Neural cell (in vitro differentiated cells): ENCODE results near the gene VSIG2. TPM values are rescaled to one million over a fixed set of nuclear protein-coding genes. Genes with fewer than 3 reads are reported as not detected.

Source experiments
- H2AFZ ChIP-seq: fragments of 200-600, 300-800 bp; sonication (generic), shearing (Covaris generic); 2 replicates; pipeline ENCODE4 v1.6.0; 2014; ENCODE audit warnings: low read depth, mild to moderate bottlenecking, antibody characterized with exemption, low read length, moderate library complexity
- H3F3A ChIP-seq: fragments of 200-600 bp; shearing (Covaris generic); 2 replicates; pipeline ENCODE4 v1.6.1; 2016; ENCODE audit warnings: mild to moderate bottlenecking, moderate library complexity, mixed read lengths, antibody characterized with exemption, low read length; ENCODE audit not compliant: insufficient read depth, poor library complexity, severe bottlenecking
- H3K27ac ChIP-seq: fragments of 200-600, 300-800 bp; sonication (generic), shearing (Covaris generic); 2 replicates; pipeline ENCODE4 v1.5.1; 2014; ENCODE audit warnings: mild to moderate bottlenecking, low read length, moderate library complexity
- H3K27me3 ChIP-seq: fragments of 300-800, 200-600 bp; sonication (generic), shearing (Covaris generic); 2 replicates; pipeline ENCODE4 v1.6.0; 2014; ENCODE audit warnings: mild to moderate bottlenecking, low read depth, low read length, moderate library complexity; ENCODE audit not compliant: insufficient read depth
- H3K36me3 ChIP-seq: fragments of 300-800, 200-600 bp; sonication (generic), shearing (Covaris generic); 2 replicates; pipeline ENCODE4 v1.5.1; 2014; ENCODE audit warnings: mild to moderate bottlenecking, antibody characterized with exemption, low read length, moderate library complexity; ENCODE audit not compliant: insufficient read depth
- H3K4me2 ChIP-seq: fragments of 300-800, 200-600 bp; sonication (generic), shearing (Covaris generic); 2 replicates; pipeline ENCODE4 v1.6.0; 2014; ENCODE audit warnings: mild to moderate bottlenecking, low read length
- H3K4me3 ChIP-seq: fragments of 300-800, 200-600 bp; sonication (generic), shearing (Covaris generic); 2 replicates; pipeline ENCODE4 v1.5.1; 2014; ENCODE audit warnings: mild to moderate bottlenecking, low read length, moderate library complexity
- H3K79me2 ChIP-seq: fragments of 200-600 bp; shearing (Covaris generic); replicated peaks from 2 replicates; pipeline ENCODE4 v1.6.0; 2014; ENCODE audit warnings: mild to moderate bottlenecking, low read length, moderate library complexity; ENCODE audit not compliant: insufficient read depth
- H3K9ac ChIP-seq: fragments of 300-800, 200-600 bp; sonication (generic), shearing (Covaris generic); 2 replicates; pipeline ENCODE4 v1.6.1; 2016; ENCODE audit warnings: mild to moderate bottlenecking, low read length, mixed read lengths
- H3K9me2 ChIP-seq: fragments of 200-600 bp; shearing (Covaris generic); 2 replicates; pipeline ENCODE4 v1.6.1; 2016; ENCODE audit warnings: mild to moderate bottlenecking, low read length, mixed read lengths; ENCODE audit not compliant: insufficient read depth
- H3K9me3 ChIP-seq: fragments of 200-600, 300-800 bp; sonication (generic), shearing (Covaris generic); 2 replicates; pipeline ENCODE4 v1.6.1; 2016; ENCODE audit warnings: mild to moderate bottlenecking, mixed run types, low read length, moderate library complexity, mixed read lengths
- H4K20me1 ChIP-seq: fragments of 200-600 bp; shearing (Covaris generic); 2 replicates; pipeline ENCODE4 v1.6.1; 2016; ENCODE audit warnings: mild to moderate bottlenecking, mixed run types; ENCODE audit not compliant: insufficient read depth
- EP300 ChIP-seq: fragments of 450-650 bp; conservative IDR thresholded peaks from 2 replicates; pipeline ENCODE4 v1.6.1; 2014; ENCODE audit warnings: antibody characterized with exemption, mild to moderate bottlenecking, moderate library complexity; ENCODE audit not compliant: poor library complexity, severe bottlenecking
- EZH2 ChIP-seq: fragments of 200-600, 300-800 bp; shearing (Covaris generic), sonication (generic); IDR thresholded peaks from 2 replicates; pipeline ENCODE4 v1.6.1; 2014; ENCODE audit warnings: antibody characterized with exemption, low read length, borderline replicate concordance, mild to moderate bottlenecking; ENCODE audit not compliant: insufficient read depth, poor library complexity, severe bottlenecking
- MXI1 ChIP-seq: fragments of 450-650 bp; conservative IDR thresholded peaks from 2 replicates; pipeline ENCODE4 v1.6.1; 2014; ENCODE audit warnings: antibody characterized with exemption, mild to moderate bottlenecking; ENCODE audit not compliant: poor library complexity, severe bottlenecking
- POLR2AphosphoS5 ChIP-seq: IDR thresholded peaks from 2 replicates; pipeline ENCODE4 v1.6.1; 2012
- RAD21 ChIP-seq: fragments of 450-650 bp; conservative IDR thresholded peaks from 2 replicates; pipeline ENCODE4 v1.6.1; 2014; ENCODE audit warnings: antibody characterized with exemption, mild to moderate bottlenecking, moderate library complexity
- SMC3 ChIP-seq: fragments of 450-650 bp; conservative IDR thresholded peaks from 2 replicates; pipeline ENCODE4 v1.6.1; 2014; ENCODE audit warnings: antibody characterized with exemption, mild to moderate bottlenecking, moderate library complexity; ENCODE audit not compliant: poor library complexity
- TAF1 ChIP-seq: IDR thresholded peaks from 2 replicates; pipeline ENCODE4 v1.6.1; 2012; ENCODE audit warnings: low read depth
- polyA plus RNA-seq: library from polyadenylated mRNA; depleted of rRNA; stranded (reverse); fragments of >200 nt; gene quantifications from 2 replicates; pipeline ENCODE4 v1.2.3, GENCODE V29; 2014
- TF ChIP-seq, protein P1 (sequence below): fragments of 450-650 bp; IDR thresholded peaks from 2 replicates; pipeline ENCODE4 v1.5.1; 2014; ENCODE audit warnings: antibody characterized with exemption, mild to moderate bottlenecking, moderate library complexity; ENCODE audit not compliant: poor library complexity, severe bottlenecking
- TF ChIP-seq, protein P2 (sequence below): IDR thresholded peaks from 2 replicates; pipeline ENCODE4 v1.6.1; 2012; ENCODE audit warnings: borderline replicate concordance

The VSIG2 gene
- polyA plus RNA-seq, 1 donor from 2014 or later, result not detected

GRCh38 chr11:124788521-124788920, 36.5 kb upstream of the VSIG2 start:
- H3K79me2 ChIP-seq, result peaks cover 67% of the 10 kb centered on the region
- H2AFZ ChIP-seq, result no peak overlapping the region
- H4K20me1 ChIP-seq, result peaks cover 3% of the 10 kb centered on the region
- H3K9ac ChIP-seq, result no peak overlapping the region
- H3F3A ChIP-seq, result no peaks in the 10 kb centered on the region
- no peaks in the 10 kb centered on the region for H3K27me3 ChIP-seq
- TF ChIP-seq RAD21 (no peak), POLR2AphosphoS5 (no peak), TAF1 (no peak), SMC3 (no peak), EZH2 (no peak), MXI1 (no peak), EP300 (no peak)
- TF ChIP-seq, protein P1, sequence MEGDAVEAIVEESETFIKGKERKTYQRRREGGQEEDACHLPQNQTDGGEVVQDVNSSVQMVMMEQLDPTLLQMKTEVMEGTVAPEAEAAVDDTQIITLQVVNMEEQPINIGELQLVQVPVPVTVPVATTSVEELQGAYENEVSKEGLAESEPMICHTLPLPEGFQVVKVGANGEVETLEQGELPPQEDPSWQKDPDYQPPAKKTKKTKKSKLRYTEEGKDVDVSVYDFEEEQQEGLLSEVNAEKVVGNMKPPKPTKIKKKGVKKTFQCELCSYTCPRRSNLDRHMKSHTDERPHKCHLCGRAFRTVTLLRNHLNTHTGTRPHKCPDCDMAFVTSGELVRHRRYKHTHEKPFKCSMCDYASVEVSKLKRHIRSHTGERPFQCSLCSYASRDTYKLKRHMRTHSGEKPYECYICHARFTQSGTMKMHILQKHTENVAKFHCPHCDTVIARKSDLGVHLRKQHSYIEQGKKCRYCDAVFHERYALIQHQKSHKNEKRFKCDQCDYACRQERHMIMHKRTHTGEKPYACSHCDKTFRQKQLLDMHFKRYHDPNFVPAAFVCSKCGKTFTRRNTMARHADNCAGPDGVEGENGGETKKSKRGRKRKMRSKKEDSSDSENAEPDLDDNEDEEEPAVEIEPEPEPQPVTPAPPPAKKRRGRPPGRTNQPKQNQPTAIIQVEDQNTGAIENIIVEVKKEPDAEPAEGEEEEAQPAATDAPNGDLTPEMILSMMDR, result no peak
- TF ChIP-seq, protein P2, sequence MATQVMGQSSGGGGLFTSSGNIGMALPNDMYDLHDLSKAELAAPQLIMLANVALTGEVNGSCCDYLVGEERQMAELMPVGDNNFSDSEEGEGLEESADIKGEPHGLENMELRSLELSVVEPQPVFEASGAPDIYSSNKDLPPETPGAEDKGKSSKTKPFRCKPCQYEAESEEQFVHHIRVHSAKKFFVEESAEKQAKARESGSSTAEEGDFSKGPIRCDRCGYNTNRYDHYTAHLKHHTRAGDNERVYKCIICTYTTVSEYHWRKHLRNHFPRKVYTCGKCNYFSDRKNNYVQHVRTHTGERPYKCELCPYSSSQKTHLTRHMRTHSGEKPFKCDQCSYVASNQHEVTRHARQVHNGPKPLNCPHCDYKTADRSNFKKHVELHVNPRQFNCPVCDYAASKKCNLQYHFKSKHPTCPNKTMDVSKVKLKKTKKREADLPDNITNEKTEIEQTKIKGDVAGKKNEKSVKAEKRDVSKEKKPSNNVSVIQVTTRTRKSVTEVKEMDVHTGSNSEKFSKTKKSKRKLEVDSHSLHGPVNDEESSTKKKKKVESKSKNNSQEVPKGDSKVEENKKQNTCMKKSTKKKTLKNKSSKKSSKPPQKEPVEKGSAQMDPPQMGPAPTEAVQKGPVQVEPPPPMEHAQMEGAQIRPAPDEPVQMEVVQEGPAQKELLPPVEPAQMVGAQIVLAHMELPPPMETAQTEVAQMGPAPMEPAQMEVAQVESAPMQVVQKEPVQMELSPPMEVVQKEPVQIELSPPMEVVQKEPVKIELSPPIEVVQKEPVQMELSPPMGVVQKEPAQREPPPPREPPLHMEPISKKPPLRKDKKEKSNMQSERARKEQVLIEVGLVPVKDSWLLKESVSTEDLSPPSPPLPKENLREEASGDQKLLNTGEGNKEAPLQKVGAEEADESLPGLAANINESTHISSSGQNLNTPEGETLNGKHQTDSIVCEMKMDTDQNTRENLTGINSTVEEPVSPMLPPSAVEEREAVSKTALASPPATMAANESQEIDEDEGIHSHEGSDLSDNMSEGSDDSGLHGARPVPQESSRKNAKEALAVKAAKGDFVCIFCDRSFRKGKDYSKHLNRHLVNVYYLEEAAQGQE, result no peak
- H3K9me3 ChIP-seq, result no peaks in the 10 kb centered on the region
- no peak overlapping the region for H3K27ac ChIP-seq
- no peaks in the 10 kb centered on the region for H3K36me3 ChIP-seq
- H3K9me2 ChIP-seq, result no peaks in the 10 kb centered on the region
- no peak overlapping the region for H3K4me2 ChIP-seq
- H3K4me3 ChIP-seq, result no peak overlapping the region

- H3K27ac ChIP-seq, result no peak overlapping the region
- no peaks in the 10 kb centered on the region for H3K27me3 ChIP-seq
- TF ChIP-seq EP300, result no peak
- no peak for TF ChIP-seq EZH2
- TF ChIP-seq, protein P2, result no peak
- TF ChIP-seq RAD21, result no peak
- TF ChIP-seq MXI1, result no peak
- TF ChIP-seq, protein P1, result no peak
- TF ChIP-seq POLR2AphosphoS5, result no peak
- TF ChIP-seq SMC3, result no peak
- TF ChIP-seq TAF1, result no peak
- no peaks in the 10 kb centered on the region for H3F3A ChIP-seq
- no peak overlapping the region for H3K4me2 ChIP-seq
- no peaks in the 10 kb centered on the region for H3K9me3 ChIP-seq
- no peak overlapping the region for H3K9ac ChIP-seq
- H3K9me2 ChIP-seq, result no peaks in the 10 kb centered on the region
- H3K79me2 ChIP-seq, result peaks cover 26% of the 10 kb centered on the region
- no peaks in the 10 kb centered on the region for H4K20me1 ChIP-seq
- no peak overlapping the region for H3K4me3 ChIP-seq
- H3K36me3 ChIP-seq, result no peaks in the 10 kb centered on the region
- H2AFZ ChIP-seq, result no peak overlapping the region
Measured at GRCh38 chr11:124784051-124784450, 32.0 kb upstream of the VSIG2 start.
